Ovary (tissue), 3 donors: ENCODE measurements around the gene HIKESHI.

ENCODE experiments used
- EP300 ChIP-seq: sonication (generic); formaldehyde crosslinking; IDR thresholded peaks from one replicate; pipeline ENCODE4 v1.6.1; 2017; ENCODE audit warnings: antibody characterized with exemption
- POLR2A ChIP-seq: fragments of 450-650 bp; IDR thresholded peaks from one replicate; pipeline ENCODE4 v1.6.1; 2017; ENCODE audit warnings: antibody characterized with exemption, mild to moderate bottlenecking, moderate library complexity
- TF ChIP-seq, protein P1 (sequence below), 3 donors: fragments of 450-650 bp in 2 of 3; fragments of 200-600 bp in 1 of 3; IDR thresholded peaks; one replicate each; pipeline versions ENCODE4 v1.5.1 to v1.8.0; 2016 to 2022; ENCODE audit warnings: antibody characterized with exemption in 3 of 3, mild to moderate bottlenecking in 1 of 3
- donor health status: DM: no; HTN: no; CAD: no.

DNA sequence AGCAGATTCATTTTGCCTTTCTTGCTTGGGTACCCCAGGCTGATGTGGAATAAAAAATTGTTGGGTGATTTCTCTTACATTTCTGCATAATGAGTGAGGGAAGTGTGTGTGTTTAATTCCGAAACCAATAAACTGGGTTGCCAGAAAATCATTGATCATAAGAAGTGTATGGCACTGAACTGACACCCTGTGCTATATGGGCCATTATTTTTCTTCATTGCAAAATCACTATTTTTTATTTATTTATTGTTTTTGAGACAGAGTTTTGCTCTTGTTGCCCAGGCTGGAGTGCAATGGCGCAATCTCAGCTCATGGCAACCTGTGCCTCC, 14.6 kb upstream of the HIKESHI start:
- TF ChIP-seq, protein P1, sequence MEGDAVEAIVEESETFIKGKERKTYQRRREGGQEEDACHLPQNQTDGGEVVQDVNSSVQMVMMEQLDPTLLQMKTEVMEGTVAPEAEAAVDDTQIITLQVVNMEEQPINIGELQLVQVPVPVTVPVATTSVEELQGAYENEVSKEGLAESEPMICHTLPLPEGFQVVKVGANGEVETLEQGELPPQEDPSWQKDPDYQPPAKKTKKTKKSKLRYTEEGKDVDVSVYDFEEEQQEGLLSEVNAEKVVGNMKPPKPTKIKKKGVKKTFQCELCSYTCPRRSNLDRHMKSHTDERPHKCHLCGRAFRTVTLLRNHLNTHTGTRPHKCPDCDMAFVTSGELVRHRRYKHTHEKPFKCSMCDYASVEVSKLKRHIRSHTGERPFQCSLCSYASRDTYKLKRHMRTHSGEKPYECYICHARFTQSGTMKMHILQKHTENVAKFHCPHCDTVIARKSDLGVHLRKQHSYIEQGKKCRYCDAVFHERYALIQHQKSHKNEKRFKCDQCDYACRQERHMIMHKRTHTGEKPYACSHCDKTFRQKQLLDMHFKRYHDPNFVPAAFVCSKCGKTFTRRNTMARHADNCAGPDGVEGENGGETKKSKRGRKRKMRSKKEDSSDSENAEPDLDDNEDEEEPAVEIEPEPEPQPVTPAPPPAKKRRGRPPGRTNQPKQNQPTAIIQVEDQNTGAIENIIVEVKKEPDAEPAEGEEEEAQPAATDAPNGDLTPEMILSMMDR (IDR thresholded peaks at IDR 0.05): no peak
- TF ChIP-seq POLR2A: no peak
- no peak for TF ChIP-seq EP300
